Activated naive CD8-positive, alpha-beta T cell treated with anti-CD3 and anti-CD28 coated beads for 36 hours (primary cell): ENCODE measurements around the gene RAPGEF3. TPM values are rescaled to one million over a fixed set of nuclear protein-coding genes. Genes with fewer than 3 reads are reported as not detected.
A peak's percentile ranks its signal among the peaks of the same experiment; 100 is the strongest.

Experiments used
- DNase-seq: peaks from one replicate; pipeline ENCODE4 v3.0.0; 2021
- H3K27ac Mint-ChIP-seq: one replicate; pipeline ENCODE4 v1.8.0; 2022; ENCODE audit warnings: mild to moderate bottlenecking, moderate library complexity, mixed read lengths
- H3K27me3 Mint-ChIP-seq: one replicate; pipeline ENCODE4 v1.8.0; 2022; ENCODE audit warnings: mild to moderate bottlenecking, mixed read lengths
- H3K36me3 Mint-ChIP-seq: one replicate; pipeline ENCODE4 v1.8.0; 2021; ENCODE audit warnings: mild to moderate bottlenecking, mixed read lengths
- H3K4me1 Mint-ChIP-seq: one replicate; pipeline ENCODE4 v1.8.0; 2021; ENCODE audit warnings: mixed read lengths
- H3K4me3 Mint-ChIP-seq: one replicate; pipeline ENCODE4 v1.8.0; 2022; ENCODE audit warnings: mild to moderate bottlenecking, moderate library complexity, mixed read lengths
- H3K9me3 Mint-ChIP-seq: one replicate; pipeline ENCODE4 v1.8.0; 2022; ENCODE audit warnings: mixed read lengths
- total RNA-seq, 2 experiments: library from RNA; stranded (reverse); gene quantifications; one replicate each; pipeline ENCODE4 v1.2.3, GENCODE V29; 2021

Gene RAPGEF3
- total RNA-seq, 2 experiments from 2014 or later: 0.27 to 0.54 TPM

DNA sequence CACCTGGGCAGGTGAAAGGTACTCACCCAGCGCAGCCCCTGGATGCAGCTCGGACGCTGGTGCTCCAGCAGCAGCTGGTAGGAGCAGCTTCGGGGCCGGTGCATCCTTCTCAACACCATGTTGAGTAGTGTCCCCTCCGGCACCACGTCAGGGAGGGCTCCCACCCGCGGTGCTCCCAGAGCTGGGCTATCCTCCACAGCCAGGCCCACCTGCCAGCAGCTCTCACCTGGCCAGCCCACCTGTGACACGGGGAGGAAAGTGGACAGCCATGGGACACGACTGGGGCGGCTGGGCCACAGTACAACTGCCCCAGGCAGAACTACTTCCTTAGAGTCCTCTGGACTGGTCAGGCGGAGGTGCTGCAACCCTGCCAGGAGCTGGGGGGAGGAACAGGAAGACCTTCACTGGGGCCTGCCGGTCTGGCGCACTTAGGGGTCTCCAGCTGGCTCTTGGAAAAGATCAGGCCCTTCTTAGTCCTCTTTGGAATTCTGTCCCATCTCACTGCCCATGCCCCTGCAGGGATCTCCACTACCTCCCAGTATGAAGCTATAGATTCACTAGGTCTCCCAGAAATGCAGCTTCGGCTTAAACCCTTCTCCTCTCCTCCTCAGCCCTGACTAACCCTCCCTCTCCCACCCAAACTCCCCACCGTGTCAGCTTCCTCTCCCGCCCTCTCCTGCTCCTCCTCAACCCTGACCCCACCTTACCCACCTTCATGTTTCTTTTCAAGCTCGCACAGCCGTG, 668 bp downstream of the RAPGEF3 start:
- Mint-ChIP-seq H3K27me3 (no peaks in the 10 kb centered on the region), H3K9me3 (no peaks in the 10 kb centered on the region), H3K36me3 (no peaks in the 10 kb centered on the region), H3K4me1 (peaks cover 35% of the 10 kb centered on the region), H3K4me3 (peak overlapping the region; percentile 26), H3K27ac (no peak overlapping the region)
- DNase-seq: no peak

DNA sequence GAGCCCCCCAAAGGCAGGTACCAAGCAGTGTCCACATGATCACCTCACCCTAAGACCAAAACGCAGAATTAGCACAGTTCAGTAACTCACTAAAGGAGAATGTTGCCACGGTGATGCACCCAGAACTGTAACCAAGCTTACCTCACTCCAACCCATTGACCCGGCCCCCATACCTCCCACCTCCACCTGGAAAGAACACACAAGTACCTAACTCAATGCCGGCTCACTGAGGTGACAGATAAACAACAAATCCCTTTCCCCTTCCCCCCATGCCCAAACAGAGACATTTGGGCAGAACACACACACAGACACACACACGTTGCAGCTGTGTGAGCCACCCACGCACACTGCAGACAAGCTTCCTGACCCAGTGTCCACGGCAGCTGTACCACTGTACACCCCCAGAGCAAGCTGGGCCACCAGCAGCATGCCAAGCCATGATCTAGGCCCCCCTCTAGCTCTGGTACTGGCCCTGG, 1.3 kb downstream of the RAPGEF3 start:
- no peaks in the 10 kb centered on the region for H3K36me3 Mint-ChIP-seq
- no peaks in the 10 kb centered on the region for H3K9me3 Mint-ChIP-seq
- no peak overlapping the region for H3K27ac Mint-ChIP-seq
- no peak for DNase-seq
- H3K4me1 Mint-ChIP-seq: peaks cover 35% of the 10 kb centered on the region
- H3K4me3 Mint-ChIP-seq: no peak overlapping the region
- no peaks in the 10 kb centered on the region for H3K27me3 Mint-ChIP-seq

DNA sequence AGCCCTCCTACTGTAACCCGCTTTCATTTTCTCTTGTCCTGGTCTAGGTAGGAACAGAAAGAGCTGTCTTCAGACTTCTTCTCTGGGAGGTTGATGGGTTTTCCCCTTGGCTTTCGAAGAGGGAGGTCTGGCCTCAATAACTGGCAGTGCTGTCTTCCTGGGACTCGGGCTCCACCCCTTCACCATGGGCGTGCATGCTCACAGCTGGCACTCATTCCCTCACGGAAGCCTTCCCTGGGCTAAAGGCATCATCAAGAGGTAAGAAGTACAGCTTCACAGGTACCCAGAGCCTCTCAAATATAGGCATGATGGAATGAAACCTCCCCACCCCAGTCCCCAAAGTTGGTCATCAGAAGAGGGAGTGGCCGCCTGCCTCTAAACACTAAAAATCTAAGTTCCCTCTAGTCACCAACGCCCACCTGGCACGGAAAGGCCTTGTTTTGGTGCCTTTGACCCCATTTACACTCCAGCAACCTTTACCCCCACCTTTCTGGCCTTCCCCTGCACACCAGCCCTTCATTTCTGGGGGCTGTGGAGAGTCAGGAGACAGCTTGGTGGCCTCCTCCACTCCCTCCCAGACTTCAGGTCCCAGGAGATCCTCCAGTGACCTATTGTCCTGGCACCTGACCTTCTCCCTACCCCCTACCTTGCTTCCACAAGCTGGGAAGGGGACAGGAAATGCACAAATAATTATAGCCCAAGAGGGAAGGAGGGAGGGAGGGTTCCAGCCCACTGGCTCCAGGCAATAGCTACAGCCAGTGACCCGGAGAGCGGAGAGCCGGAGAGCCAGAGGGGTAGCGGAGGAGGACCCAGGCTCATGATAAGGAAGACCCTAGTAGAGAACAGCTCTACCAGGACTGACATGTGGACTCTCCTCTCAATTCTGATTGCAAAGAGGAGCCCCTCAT, 2.8 kb downstream of the RAPGEF3 start:
- Mint-ChIP-seq H3K4me1 (peaks cover 30% of the 10 kb centered on the region), H3K27me3 (no peaks in the 10 kb centered on the region), H3K27ac (peak overlapping the region; percentile 50), H3K4me3 (peak overlapping the region; percentile 12), H3K36me3 (no peaks in the 10 kb centered on the region), H3K9me3 (no peaks in the 10 kb centered on the region)
- no peak for DNase-seq

DNA sequence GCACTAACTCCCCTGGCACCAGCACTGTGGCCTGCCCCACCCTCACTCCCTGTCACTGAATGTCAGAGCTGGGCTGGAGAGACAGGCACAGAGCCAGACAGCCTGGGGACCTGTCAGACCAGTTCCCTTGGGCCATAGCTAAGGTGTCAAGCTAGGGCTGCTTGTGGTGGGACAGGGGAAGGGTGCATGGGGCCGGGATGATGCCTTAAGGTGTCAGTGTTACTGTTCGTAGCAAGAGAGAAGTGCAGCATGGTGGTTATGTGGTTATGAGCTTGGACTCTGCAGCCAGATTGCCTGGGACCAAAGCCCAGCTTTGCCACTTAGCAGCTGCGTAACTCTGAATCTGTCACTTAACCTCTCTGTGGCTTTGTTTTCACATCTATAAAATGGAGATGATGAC, 3.8 kb downstream of the RAPGEF3 start:
- no peak for DNase-seq
- no peaks in the 10 kb centered on the region for H3K27me3 Mint-ChIP-seq
- peaks cover 28% of the 10 kb centered on the region for H3K4me1 Mint-ChIP-seq
- H3K4me3 Mint-ChIP-seq: no peak overlapping the region
- no peaks in the 10 kb centered on the region for H3K9me3 Mint-ChIP-seq
- H3K27ac Mint-ChIP-seq: no peak overlapping the region
- H3K36me3 Mint-ChIP-seq: no peaks in the 10 kb centered on the region

DNA sequence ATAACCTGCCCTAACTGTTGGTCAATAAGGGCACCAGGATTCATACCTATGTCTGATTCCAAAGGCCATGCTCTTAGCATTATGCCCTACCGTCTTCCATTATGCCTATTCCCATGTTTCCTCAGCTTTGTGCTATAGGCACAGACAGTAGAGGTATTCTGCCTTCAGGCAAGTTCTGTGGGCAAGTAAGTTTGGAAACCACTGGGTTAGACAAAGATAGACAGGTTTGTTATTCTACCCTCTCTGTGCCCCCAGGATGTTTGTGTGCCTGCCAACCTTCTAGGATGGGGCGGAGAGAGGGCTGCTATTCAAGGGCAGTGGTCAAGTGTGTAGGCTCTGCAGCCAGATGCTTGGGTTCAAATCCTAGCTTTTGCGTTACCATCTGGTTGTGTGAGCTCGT, 4.6 kb downstream of the RAPGEF3 start:
- no peak overlapping the region for H3K27ac Mint-ChIP-seq
- no peak overlapping the region for H3K4me3 Mint-ChIP-seq
- no peaks in the 10 kb centered on the region for H3K36me3 Mint-ChIP-seq
- peaks cover 28% of the 10 kb centered on the region for H3K4me1 Mint-ChIP-seq
- H3K9me3 Mint-ChIP-seq: no peaks in the 10 kb centered on the region
- H3K27me3 Mint-ChIP-seq: no peaks in the 10 kb centered on the region
- DNase-seq: no peak

DNA sequence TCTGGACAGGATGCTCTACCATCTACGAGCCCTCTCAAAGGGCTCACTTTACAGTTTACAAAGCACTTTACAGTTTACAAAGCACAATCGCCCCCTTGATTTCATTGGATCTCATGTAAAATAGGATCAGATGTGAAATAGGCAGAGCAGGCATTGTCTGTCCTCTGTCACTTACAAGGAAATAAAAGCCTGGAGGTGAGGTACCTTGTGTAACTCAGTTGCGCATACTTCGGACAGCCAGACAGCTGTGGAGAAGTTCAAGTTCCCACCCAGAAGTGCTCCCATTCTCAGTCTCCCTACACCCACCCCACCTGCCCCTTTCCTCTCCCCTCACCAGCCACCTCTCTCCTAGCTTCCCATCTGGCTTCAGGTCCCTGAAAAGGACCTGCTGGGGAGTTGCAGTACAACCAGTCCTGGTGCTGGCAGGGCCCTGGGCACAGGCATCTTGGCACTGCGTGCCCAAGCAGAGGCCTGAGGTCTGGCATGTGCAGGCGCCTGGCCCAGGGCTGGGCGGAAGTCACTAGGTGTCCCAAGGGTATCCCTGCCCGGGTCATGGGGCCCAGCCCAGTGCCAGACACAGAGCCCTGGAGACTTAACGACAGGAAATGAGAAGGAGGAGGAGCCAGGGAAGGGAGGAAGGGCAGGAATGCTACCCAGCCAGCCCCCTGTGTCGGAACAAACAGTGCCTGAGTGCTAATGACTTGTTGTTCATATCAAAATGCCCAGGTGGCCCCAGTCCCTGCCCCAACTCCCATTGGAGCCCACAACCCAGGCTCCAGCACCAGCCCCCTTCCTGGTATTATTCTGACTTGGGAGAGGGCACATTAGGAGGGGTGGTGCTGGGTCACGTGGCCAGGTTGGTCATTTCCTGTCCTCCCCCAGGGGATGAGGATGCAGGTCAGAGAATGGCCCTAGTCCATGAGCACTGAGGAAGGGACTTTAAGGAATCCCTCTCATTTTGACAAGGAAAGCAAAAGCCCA, 5.4 kb downstream of the RAPGEF3 start:
- peaks cover 26% of the 10 kb centered on the region for H3K4me1 Mint-ChIP-seq
- H3K4me3 Mint-ChIP-seq: no peak overlapping the region
- no peaks in the 10 kb centered on the region for H3K36me3 Mint-ChIP-seq
- H3K27me3 Mint-ChIP-seq: no peaks in the 10 kb centered on the region
- H3K27ac Mint-ChIP-seq: no peak overlapping the region
- H3K9me3 Mint-ChIP-seq: no peaks in the 10 kb centered on the region
- no peak for DNase-seq

DNA sequence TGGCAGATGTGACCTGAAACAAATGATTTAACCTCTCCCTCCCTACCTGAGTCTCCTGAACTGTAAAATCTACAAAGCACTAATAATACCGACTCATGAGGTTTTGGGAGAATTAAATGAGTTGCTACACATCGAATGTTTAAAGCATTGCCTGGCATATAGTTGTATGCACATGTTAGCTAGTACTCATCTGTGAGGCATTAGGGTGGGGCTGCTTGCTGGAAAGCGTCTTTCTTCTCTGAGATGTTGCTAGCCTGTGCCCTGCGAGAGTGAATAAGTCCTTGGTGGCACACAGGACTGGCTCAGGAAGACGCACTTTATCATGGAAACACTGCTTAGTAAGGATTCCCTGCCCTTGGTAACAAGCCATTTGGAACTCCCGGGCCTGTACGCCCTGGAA, 6.1 kb downstream of the RAPGEF3 start:
- Mint-ChIP-seq H3K4me1 (peaks cover 23% of the 10 kb centered on the region), H3K27me3 (no peaks in the 10 kb centered on the region), H3K4me3 (no peak overlapping the region), H3K9me3 (no peaks in the 10 kb centered on the region), H3K27ac (no peak overlapping the region), H3K36me3 (no peaks in the 10 kb centered on the region)
- no peak for DNase-seq

DNA sequence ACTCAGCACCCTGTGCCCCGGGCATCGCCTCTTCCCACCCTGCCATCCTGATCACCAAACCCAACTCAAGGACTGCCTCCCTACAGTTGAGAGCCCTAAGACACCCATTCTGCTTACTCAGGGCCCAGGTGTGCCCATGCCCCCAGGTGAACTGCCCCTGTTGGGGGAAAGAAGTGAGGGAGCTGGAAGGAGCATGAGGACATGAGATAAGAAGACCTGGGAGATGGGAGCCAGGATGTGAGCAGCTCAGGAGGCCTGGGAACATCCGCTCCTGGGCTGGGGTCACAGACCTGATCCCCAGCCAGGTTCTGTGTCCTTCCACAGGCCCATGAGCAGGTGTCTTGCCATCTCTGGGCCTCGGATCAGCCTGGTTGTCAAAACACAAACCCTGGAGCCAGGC, 6.6 kb downstream of the RAPGEF3 start:
- DNase-seq: no peak
- H3K27ac Mint-ChIP-seq: no peak overlapping the region
- H3K9me3 Mint-ChIP-seq: no peaks in the 10 kb centered on the region
- H3K36me3 Mint-ChIP-seq: no peaks in the 10 kb centered on the region
- H3K4me1 Mint-ChIP-seq: peaks cover 19% of the 10 kb centered on the region
- no peaks in the 10 kb centered on the region for H3K27me3 Mint-ChIP-seq
- H3K4me3 Mint-ChIP-seq: no peak overlapping the region

DNA sequence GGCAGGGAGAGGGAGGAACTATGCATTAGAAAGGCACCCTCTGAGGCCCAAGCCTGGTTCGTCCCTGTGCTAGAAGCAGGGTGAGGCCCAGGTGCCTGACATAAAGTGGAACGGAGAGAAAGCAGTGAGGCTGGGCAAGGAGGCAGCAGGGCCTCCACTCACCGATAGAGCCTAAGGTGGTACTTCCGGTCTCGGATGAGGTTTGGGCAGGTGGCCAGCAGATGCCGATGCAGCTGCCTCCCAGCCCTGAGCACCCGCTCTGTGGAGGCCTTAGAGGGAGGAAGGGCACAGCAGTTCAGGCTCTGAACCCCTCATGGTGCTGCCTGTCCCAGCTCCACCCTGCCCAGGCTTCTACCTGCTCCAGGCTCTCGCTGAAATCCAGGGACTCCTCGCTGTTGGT, 7.1 kb downstream of the RAPGEF3 start:
- H3K4me1 Mint-ChIP-seq: peaks cover 17% of the 10 kb centered on the region
- no peak for DNase-seq
- no peak overlapping the region for H3K27ac Mint-ChIP-seq
- H3K36me3 Mint-ChIP-seq: no peaks in the 10 kb centered on the region
- no peaks in the 10 kb centered on the region for H3K9me3 Mint-ChIP-seq
- no peak overlapping the region for H3K4me3 Mint-ChIP-seq
- H3K27me3 Mint-ChIP-seq: no peaks in the 10 kb centered on the region

DNA sequence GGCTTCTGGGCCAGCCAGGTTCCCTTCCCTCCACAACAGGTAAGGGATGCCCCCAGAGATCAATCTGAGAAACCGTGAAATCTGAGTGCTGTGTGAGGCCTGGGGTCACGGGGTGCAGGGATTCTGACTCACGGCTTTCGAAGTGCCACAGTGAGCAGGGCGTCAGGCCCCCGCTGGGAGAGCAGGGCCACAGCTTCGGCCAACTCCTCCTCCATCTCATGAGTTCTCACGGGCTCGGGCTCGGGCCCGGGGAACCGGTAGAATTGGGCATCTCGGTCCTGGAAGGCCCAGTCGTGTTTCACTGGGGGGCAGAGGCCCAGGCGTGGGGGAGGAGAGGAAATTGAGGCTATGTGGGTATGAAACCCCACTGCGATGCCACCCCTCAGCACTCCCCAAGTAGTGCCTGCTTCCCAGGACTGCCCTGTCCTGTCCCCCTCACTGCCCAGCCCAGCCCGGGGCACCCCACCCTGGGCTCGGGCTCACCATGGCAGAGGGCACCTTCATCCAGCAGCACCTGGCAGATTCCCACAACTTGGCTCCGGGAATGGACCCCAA, 7.7 kb downstream of the RAPGEF3 start:
- Mint-ChIP-seq H3K4me3 (no peak overlapping the region), H3K9me3 (no peaks in the 10 kb centered on the region), H3K27ac (no peak overlapping the region), H3K27me3 (no peaks in the 10 kb centered on the region), H3K36me3 (no peaks in the 10 kb centered on the region), H3K4me1 (peaks cover 15% of the 10 kb centered on the region)
- DNase-seq: no peak

DNA sequence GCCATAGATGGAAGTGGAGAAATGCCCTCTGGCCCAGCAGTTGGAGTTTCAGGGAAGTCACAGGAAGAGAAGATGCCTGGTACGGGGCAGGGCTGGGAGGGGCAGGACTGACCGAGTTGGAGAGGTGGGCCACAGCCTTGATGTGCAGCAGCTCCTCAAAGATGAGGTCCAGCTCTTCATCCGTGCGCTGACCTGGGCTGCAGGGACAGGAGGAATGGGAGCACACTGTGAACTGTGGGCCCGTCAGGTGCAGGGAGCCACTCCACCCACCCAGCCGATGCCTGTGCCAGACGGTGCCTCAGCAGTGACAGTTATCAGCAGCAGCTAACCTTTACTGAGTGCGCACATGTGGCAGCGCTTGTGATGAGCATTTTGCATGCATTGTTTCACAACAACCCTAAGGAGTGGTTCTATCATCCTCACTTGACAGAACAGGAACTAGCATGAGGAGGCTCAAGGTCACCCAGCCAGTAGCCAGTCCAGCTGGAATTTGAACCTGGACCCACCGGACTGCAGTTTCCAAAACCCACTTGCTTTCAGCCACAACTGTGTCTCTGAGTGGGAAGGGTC, 8.4 kb downstream of the RAPGEF3 start:
- Mint-ChIP-seq H3K9me3 (no peaks in the 10 kb centered on the region), H3K27ac (no peak overlapping the region), H3K36me3 (no peaks in the 10 kb centered on the region), H3K27me3 (no peaks in the 10 kb centered on the region), H3K4me1 (peaks cover 8% of the 10 kb centered on the region), H3K4me3 (no peak overlapping the region)
- DNase-seq: no peak

DNA sequence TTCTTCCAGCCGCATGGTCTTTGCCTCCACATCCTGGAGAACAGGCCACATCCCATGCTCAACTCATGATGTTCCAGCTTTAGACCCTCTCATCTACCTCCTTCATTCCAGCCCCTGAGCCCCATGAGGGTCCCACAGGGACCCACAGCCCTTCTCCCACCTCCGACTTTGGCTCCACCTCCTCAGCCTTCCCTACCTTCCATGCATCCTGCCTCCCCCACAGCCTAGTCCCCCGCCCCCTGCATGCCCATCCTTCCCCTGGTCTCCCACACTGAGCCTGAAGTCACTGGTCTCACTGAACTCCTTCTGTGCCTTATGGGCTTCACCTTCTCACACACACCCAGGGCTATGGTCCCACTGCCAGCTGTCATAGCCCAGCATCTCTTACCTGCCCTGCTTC, 9.8 kb downstream of the RAPGEF3 start:
- Mint-ChIP-seq H3K4me1 (no peaks in the 10 kb centered on the region), H3K36me3 (no peaks in the 10 kb centered on the region), H3K27ac (no peak overlapping the region), H3K9me3 (no peaks in the 10 kb centered on the region), H3K27me3 (no peaks in the 10 kb centered on the region), H3K4me3 (no peak overlapping the region)
- no peak for DNase-seq

DNA sequence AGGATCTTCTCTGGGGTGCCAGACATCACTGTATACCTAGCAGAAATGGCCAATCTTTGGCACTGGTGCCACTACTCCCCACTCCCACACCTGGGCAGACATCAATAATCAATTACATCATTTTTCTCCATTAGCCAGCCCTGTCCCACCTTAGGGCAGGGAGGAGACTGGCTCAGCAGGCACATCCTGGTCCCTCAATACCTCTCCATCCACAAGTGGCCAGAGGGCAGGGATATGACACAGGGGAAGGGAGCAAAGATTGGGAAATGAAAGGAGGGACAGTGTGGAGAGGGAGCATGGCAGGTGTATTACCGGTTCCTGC, 10.2 kb downstream of the RAPGEF3 start:
- Mint-ChIP-seq H3K9me3 (no peaks in the 10 kb centered on the region), H3K4me1 (no peaks in the 10 kb centered on the region), H3K27ac (no peak overlapping the region), H3K4me3 (no peak overlapping the region), H3K27me3 (no peaks in the 10 kb centered on the region), H3K36me3 (no peaks in the 10 kb centered on the region)
- DNase-seq: no peak
